ENCODE results near the gene PRMT2.

GRCh38 chr21:46651121-46651520 lies 15.6 kb downstream of the PRMT2 start:
- TF ChIP-seq, protein P1, sequence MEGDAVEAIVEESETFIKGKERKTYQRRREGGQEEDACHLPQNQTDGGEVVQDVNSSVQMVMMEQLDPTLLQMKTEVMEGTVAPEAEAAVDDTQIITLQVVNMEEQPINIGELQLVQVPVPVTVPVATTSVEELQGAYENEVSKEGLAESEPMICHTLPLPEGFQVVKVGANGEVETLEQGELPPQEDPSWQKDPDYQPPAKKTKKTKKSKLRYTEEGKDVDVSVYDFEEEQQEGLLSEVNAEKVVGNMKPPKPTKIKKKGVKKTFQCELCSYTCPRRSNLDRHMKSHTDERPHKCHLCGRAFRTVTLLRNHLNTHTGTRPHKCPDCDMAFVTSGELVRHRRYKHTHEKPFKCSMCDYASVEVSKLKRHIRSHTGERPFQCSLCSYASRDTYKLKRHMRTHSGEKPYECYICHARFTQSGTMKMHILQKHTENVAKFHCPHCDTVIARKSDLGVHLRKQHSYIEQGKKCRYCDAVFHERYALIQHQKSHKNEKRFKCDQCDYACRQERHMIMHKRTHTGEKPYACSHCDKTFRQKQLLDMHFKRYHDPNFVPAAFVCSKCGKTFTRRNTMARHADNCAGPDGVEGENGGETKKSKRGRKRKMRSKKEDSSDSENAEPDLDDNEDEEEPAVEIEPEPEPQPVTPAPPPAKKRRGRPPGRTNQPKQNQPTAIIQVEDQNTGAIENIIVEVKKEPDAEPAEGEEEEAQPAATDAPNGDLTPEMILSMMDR (IDR thresholded peaks at IDR 0.05; ENCODE audit: poor library complexity) = no peak
- no peak for TF ChIP-seq EZH2 (IDR thresholded peaks at IDR 0.05; ENCODE audit: borderline replicate concordance)
- no peak for TF ChIP-seq EZH2phosphoT487 (IDR thresholded peaks at IDR 0.05; ENCODE audit: low read depth, severe bottlenecking, unreplicated experiment)
